ENCODE results near the gene GDF10. TPM values are rescaled to one million over a fixed set of nuclear protein-coding genes. Genes with fewer than 3 reads are reported as not detected.

GDF10 gene
- polyA plus RNA-seq, 1 donor from 2014 or later = 0.66 TPM

- no peak overlapping the region for H3K27ac ChIP-seq (ENCODE audit: low read length)
- no peak overlapping the region for H2AFZ ChIP-seq (ENCODE audit: low read depth, low read length)
- TF ChIP-seq CTCF (IDR thresholded peaks at IDR 0.05; ENCODE audit: poor library complexity, severe bottlenecking) = no peak
- TF ChIP-seq SMC3 (conservative IDR thresholded peaks at IDR 0.05; ENCODE audit: poor library complexity) = no peak
- no peak for TF ChIP-seq REST (IDR thresholded peaks at IDR 0.05; ENCODE audit: borderline replicate concordance)
- TF ChIP-seq TAF1 (IDR thresholded peaks at IDR 0.05; ENCODE audit: low read depth) = no peak
- TF ChIP-seq RAD21 (conservative IDR thresholded peaks at IDR 0.05) = no peak
- TF ChIP-seq EZH2 (IDR thresholded peaks at IDR 0.05; ENCODE audit: borderline replicate concordance, insufficient read depth, low read length, poor library complexity, severe bottlenecking) = no peak
- TF ChIP-seq MXI1 (conservative IDR thresholded peaks at IDR 0.05; ENCODE audit: poor library complexity, severe bottlenecking) = no peak
- no peak for TF ChIP-seq POLR2AphosphoS5 (IDR thresholded peaks at IDR 0.05)
- no peak for TF ChIP-seq EP300 (conservative IDR thresholded peaks at IDR 0.05; ENCODE audit: poor library complexity, severe bottlenecking)
- no peaks in the 10 kb centered on the region for H3K9me2 ChIP-seq (ENCODE audit: insufficient read depth, low read length)
- no peaks in the 10 kb centered on the region for H3K79me2 ChIP-seq (replicated peaks; ENCODE audit: insufficient read depth, low read length)
- no peak overlapping the region for H3K9ac ChIP-seq (ENCODE audit: low read length)
- no peak overlapping the region for H3K4me3 ChIP-seq (ENCODE audit: low read length)
- H3K9me3 ChIP-seq (ENCODE audit: low read length) = no peaks in the 10 kb centered on the region
- no peaks in the 10 kb centered on the region for H3F3A ChIP-seq (ENCODE audit: insufficient read depth, low read length, poor library complexity, severe bottlenecking)
- H3K27me3 ChIP-seq (ENCODE audit: insufficient read depth, low read depth, low read length) = no peaks in the 10 kb centered on the region
- no peaks in the 10 kb centered on the region for H3K36me3 ChIP-seq (ENCODE audit: insufficient read depth, low read length)
- no peak overlapping the region for H3K4me2 ChIP-seq (ENCODE audit: low read length)
- H4K20me1 ChIP-seq (ENCODE audit: insufficient read depth) = no peaks in the 10 kb centered on the region
Measured at GRCh38 chr10:47257396-47258120, 42.4 kb upstream of the GDF10 start.

GRCh38 chr10:47258921-47259320 lies 41.1 kb upstream of the GDF10 start:
- no peak overlapping the region for H3K4me2 ChIP-seq (ENCODE audit: low read length)
- TF ChIP-seq EZH2 (IDR thresholded peaks at IDR 0.05; ENCODE audit: borderline replicate concordance, insufficient read depth, low read length, poor library complexity, severe bottlenecking) (no peak), SMC3 (conservative IDR thresholded peaks at IDR 0.05; ENCODE audit: poor library complexity) (no peak), REST (IDR thresholded peaks at IDR 0.05; ENCODE audit: borderline replicate concordance) (no peak), TAF1 (IDR thresholded peaks at IDR 0.05; ENCODE audit: low read depth) (no peak), CTCF (IDR thresholded peaks at IDR 0.05; ENCODE audit: poor library complexity, severe bottlenecking) (no peak), RAD21 (conservative IDR thresholded peaks at IDR 0.05) (no peak), MXI1 (conservative IDR thresholded peaks at IDR 0.05; ENCODE audit: poor library complexity, severe bottlenecking) (no peak), POLR2AphosphoS5 (IDR thresholded peaks at IDR 0.05) (no peak), EP300 (conservative IDR thresholded peaks at IDR 0.05; ENCODE audit: poor library complexity, severe bottlenecking) (no peak)
- no peak overlapping the region for H2AFZ ChIP-seq (ENCODE audit: low read depth, low read length)
- no peak overlapping the region for H3K9ac ChIP-seq (ENCODE audit: low read length)
- H3K9me3 ChIP-seq (ENCODE audit: low read length) = no peaks in the 10 kb centered on the region
- no peaks in the 10 kb centered on the region for H3K36me3 ChIP-seq (ENCODE audit: insufficient read depth, low read length)
- no peaks in the 10 kb centered on the region for H4K20me1 ChIP-seq (ENCODE audit: insufficient read depth)
- H3K9me2 ChIP-seq (ENCODE audit: insufficient read depth, low read length) = no peaks in the 10 kb centered on the region
- H3K79me2 ChIP-seq (replicated peaks; ENCODE audit: insufficient read depth, low read length) = no peaks in the 10 kb centered on the region
- H3K4me3 ChIP-seq (ENCODE audit: low read length) = no peak overlapping the region
- no peaks in the 10 kb centered on the region for H3F3A ChIP-seq (ENCODE audit: insufficient read depth, low read length, poor library complexity, severe bottlenecking)
- no peaks in the 10 kb centered on the region for H3K27me3 ChIP-seq (ENCODE audit: insufficient read depth, low read depth, low read length)
- no peak overlapping the region for H3K27ac ChIP-seq (ENCODE audit: low read length)

All from neural cell (in vitro differentiated cells).